HG03460 (cell line): Measurements from ENCODE around the gene MVB12B.

Experiments used
- ATAC-seq: cut with Tn5 transposase; IDR thresholded peaks from one replicate; pipeline ENCODE4 v1.9.1; 2021; ENCODE audit not compliant: unreplicated experiment

Gene MVB12B

GRCh38 chr9:126401581-126401980, 75.0 kb downstream of the MVB12B start:
- ATAC-seq: no peak

GRCh38 chr9:126403397-126403796, 76.8 kb downstream of the MVB12B start:
- ATAC-seq: no peak

GRCh38 chr9:126404459-126404858, 77.8 kb downstream of the MVB12B start:
- ATAC-seq: no peak

DNA sequence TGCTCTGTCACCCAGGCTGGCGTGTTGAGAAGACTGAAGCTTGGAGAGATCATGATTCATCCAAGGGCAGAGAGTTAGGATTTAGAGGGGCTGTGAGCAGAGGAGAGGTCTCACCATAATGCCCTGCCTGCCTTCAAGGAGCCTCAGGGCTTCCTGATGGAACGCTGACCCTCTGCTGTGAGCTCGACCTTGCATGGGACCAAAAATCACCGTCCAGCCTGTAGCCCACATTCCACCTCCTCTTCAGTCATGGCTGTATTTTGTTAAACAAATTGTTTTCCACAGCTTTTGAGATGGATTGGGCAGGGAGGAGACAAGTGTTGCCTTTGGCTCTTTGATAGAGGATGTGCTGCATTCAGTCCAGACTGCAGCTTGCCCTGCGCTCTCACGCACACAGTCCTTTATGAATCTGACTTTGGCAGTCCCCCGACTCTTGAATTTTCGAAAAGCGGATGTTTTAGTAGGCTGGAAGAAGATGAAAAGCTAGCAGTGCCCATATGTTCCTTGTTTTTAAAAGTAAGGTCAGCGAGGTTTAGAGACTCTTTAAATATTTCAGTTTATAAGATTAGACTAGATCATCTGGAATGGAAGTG, 79.5 kb downstream of the MVB12B start:
- ATAC-seq: no peak

- no peak for ATAC-seq
These were observed 80.7 kb downstream of the MVB12B start for GRCh38 chr9:126407114-126407870.

DNA sequence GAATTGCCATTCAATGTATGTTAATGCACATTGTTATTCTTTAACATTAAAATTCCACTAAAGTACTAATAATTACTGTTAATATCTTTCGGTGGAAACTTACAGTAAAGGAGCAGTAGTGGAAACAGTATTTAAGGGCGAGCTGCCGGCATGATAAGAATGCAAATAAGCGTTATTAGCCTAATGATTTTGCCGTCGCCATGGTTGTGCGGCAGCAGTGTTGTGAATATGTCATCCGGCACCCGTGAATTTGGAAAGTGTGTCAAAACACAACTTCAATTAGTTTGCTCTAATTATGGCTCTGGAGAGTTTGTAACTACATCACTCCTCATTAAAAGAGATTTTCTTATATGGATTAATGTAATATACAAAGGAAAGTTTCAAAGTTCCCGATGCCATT, 81.4 kb downstream of the MVB12B start:
- ATAC-seq: no peak

GRCh38 chr9:126410229-126410628, 83.6 kb downstream of the MVB12B start:
- no peak for ATAC-seq

GRCh38 chr9:126411225-126411947, 84.8 kb downstream of the MVB12B start:
- ATAC-seq: peak; percentile 82

- no peak for ATAC-seq
These were observed 85.3 kb downstream of the MVB12B start for GRCh38 chr9:126411948-126412284.

DNA sequence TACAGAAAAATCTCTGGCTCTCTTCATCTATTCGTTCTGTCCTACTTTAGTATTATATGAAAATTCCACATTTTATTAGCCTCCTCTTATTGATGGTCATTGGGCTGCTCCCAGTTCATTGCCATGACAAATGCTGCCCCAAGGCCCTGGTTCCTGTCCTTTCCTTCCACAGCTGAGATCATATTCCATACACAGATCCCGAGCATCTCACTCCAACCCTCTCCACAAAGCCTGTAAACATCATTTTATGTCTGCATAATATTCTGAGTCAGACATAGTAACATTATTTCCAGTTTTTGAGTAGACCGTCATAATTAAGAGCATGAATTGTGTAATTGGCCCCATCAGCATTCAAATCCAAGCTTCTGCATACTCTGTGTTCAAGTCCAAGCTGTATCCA, 86.3 kb downstream of the MVB12B start:
- ATAC-seq: no peak

GRCh38 chr9:126413391-126414068, 86.9 kb downstream of the MVB12B start:
- no peak for ATAC-seq

DNA sequence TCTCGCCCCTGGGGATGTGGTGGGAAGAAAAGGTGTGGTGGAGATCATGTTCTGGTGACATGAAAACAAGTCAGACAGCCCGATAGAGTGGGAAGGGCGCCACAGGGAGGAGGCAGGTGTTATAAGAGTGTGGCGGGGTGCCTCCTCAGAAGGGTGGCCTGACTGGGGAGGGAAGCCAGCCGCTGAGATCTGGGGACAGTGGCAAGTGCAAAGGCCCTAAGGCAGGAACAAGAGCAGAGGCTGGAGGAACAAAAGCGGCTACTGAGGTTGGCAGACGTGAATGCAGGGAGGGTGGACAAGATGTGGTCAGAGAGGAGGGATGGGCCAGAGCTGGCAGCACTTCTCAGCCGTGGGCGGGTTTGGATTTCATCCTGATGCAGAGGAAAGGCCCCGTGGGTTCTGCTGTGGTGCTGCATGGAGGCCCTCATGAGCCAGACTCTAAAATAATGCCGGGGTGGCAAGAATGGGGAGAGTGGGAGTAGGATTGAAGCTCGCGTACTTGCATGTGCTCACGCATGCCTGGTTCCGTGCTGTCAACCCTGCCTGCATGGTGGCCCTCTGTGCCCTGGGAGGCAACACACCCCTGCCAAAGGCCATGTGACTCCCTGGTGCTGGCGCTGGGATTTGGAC, 89.2 kb downstream of the MVB12B start:
- no peak for ATAC-seq

- ATAC-seq: no peak
These were observed 90.4 kb downstream of the MVB12B start for GRCh38 chr9:126417043-126417442.

- no peak for ATAC-seq
These were observed 91.1 kb downstream of the MVB12B start for GRCh38 chr9:126417684-126418083.

- ATAC-seq: no peak
These were observed 92.0 kb downstream of the MVB12B start for GRCh38 chr9:126418608-126419007.

GRCh38 chr9:126419475-126419874, 92.8 kb downstream of the MVB12B start:
- ATAC-seq: no peak

DNA sequence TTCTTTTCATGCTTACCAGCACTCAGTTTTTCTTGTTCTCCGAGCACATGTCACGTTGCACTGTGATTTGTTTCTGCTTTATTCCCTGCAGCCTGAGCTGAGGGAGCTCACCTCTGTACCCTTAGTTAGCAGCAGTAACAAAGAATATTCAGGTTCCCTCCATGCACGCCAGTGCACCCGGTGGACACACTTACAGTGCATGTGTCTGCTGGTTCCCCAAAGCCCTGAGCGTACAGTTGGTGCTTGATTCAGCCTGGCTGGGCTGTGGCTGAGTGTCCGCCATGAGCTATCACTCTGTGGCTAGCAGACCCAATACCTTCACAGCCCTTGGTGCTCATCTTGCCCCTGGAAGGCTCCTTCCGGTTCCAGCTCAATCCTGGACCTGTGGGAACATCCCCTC, 93.5 kb downstream of the MVB12B start:
- no peak for ATAC-seq

GRCh38 chr9:126420643-126421564, 94.3 kb downstream of the MVB12B start:
- ATAC-seq: no peak

DNA sequence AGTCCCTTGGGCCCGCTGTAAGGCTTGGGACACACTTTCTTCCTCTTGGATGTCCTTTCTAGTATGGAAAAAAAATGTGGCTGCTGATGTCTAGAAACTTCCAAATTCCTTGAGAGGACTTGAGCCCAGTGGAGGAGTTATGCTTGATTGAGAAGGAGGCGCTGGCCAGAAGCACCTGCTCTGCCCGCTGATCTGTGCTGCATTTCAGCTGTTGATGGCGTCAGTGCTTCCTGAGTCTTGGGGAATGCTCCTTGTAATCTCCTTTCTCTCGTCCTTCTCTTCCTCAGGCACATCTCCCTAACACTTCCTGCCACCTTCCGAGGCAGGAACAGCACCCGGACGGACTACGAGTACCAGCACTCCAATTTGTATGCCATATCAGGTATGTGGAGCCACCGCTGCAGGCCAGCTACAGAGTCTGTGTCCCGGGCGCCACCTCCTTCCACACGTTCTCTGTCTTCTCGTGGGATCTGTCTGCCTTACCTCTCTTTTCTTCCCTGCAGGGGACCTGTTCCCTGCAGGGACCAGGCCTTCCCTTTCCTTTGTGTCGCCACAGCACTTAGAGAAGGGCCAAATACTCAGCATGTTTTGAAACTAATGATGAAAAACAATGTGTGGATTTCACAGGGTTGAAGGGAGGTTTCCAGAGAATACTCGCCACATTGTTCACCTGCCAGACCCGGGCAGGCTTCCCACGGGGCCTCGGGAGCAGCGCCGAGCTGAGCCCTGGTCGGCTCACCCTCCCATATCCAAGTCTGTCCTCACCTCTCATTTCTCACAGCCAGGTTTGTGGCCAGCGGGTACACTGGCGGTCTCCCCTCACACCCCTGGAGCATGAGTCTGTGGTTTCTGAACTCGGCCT, 95.2 kb downstream of the MVB12B start:
- no peak for ATAC-seq
